ENCODE data around the gene TRIM37.

The TRIM37 gene

GRCh38 chr17:58985971-58986370 is 120.7 kb downstream of the TRIM37 start:
- ChIA-PET CTCF (no interaction called here), POLR2A (no interaction called here)
- no peak for DNase-seq (ENCODE audit: extremely low spot score)
- TF ChIP-seq, protein P1, sequence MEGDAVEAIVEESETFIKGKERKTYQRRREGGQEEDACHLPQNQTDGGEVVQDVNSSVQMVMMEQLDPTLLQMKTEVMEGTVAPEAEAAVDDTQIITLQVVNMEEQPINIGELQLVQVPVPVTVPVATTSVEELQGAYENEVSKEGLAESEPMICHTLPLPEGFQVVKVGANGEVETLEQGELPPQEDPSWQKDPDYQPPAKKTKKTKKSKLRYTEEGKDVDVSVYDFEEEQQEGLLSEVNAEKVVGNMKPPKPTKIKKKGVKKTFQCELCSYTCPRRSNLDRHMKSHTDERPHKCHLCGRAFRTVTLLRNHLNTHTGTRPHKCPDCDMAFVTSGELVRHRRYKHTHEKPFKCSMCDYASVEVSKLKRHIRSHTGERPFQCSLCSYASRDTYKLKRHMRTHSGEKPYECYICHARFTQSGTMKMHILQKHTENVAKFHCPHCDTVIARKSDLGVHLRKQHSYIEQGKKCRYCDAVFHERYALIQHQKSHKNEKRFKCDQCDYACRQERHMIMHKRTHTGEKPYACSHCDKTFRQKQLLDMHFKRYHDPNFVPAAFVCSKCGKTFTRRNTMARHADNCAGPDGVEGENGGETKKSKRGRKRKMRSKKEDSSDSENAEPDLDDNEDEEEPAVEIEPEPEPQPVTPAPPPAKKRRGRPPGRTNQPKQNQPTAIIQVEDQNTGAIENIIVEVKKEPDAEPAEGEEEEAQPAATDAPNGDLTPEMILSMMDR (IDR thresholded peaks at IDR 0.05; ENCODE audit: control extremely low read depth, extremely low read depth, low read depth, missing control alignments): no peak

DNA sequence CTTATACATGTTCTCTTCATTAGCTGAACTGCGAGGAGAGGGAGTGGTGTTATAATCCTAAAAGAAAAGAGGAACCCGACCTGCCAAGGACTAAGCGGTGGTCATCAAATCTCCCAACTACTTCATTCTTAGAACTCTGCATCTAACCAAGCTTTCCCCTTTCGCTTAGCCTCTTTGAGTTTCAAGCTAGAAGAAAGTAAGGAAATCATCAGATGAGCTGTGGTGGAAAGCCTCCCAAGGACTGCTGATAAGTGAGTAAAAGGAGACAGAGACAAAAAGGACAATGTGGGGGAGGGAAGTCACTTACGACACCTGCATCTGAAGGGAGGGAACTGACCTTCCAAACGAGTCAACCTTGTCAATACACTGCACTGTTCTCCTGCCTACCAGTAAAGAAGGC is 121.3 kb downstream of the TRIM37 start:
- POLR2A ChIA-PET: no interaction called here
- DNase-seq (ENCODE audit: extremely low spot score): no peak
- TF ChIP-seq, protein P1 (IDR thresholded peaks at IDR 0.05; ENCODE audit: control extremely low read depth, extremely low read depth, low read depth, missing control alignments): no peak
- CTCF ChIA-PET: no interaction called here

- TF ChIP-seq, protein P1 (IDR thresholded peaks at IDR 0.05; ENCODE audit: control extremely low read depth, extremely low read depth, low read depth, missing control alignments): no peak
- DNase-seq (ENCODE audit: extremely low spot score): no peak
- ChIA-PET CTCF (interaction anchor here (1.0 kb wide), 1 partner anchor 283 kb away, joined by 3 read pairs; no protein-coding TSS in a partner anchor), POLR2A (no interaction called here)
Observed at GRCh38 chr17:58982626-58983025, 124.1 kb downstream of the TRIM37 start.

DNA sequence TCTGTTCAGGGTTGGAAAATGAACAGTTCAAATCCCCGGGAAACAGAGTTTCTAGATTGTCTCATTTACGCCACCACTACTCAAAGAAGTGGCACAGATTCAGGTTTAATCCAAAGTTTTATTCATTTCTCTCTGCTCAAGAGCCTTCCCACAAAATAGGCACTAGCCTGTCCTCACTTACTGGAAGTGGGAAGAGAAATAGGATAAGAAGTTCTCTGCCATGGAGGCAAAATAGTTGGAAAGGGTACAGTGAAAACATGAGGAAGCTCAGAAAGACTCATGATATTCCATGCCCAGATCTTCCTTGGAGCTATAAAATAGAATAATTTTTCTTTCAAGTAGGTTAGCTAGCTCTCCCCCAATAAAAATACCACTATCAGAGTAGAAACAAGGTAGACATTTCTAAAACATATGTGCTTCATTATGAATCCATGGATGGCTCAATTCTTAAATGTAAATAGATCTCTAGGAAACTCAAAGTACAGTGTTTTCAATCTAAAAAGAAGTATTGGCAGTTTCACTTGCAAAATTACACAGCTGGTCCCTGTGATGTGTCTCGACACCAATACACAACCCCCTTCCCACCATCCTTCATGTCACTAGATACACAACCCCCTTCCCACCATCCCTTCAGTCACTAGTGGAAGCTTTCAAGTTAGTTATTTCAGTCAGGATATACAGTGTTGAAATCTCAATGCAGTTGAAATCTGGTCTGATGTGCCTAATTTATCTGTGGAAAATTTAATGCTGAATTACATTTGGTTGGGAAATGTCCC is 125.8 kb downstream of the TRIM37 start:
- TF ChIP-seq, protein P1 (IDR thresholded peaks at IDR 0.05; ENCODE audit: control extremely low read depth, extremely low read depth, low read depth, missing control alignments): no peak
- POLR2A ChIA-PET: interaction anchor here (0.5 kb wide), 1 partner anchor 349 kb away, joined by 5 read pairs; no protein-coding TSS in a partner anchor
- CTCF ChIA-PET: interaction anchor here (1.1 to 1.7 kb wide), 4 partner anchors 11 to 462 kb away, joined by 3 to 7 read pairs (median 4); no protein-coding TSS in a partner anchor

DNA sequence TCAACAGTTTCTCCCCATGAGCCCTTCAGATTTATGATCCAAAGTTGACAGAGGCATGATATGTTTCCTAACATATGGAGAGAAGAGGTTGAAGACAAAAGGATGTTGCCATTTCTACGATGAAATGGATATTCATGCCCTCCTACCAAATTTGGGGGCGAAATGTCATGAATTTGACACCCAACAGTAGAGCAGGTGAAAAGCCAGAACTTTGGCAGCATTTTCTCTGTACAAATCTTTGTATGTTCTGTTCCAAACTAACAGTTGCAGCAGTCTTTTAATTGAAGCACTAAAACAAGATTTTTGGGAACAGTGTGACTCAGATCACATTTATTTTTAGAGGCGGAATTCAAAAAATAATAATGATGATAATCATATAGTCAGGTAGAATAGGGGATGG is 130.1 kb downstream of the TRIM37 start:
- CTCF ChIA-PET: interaction anchor here (1.5 kb wide), 1 partner anchor 389 kb away, joined by 3 read pairs; no protein-coding TSS in a partner anchor
- DNase-seq (ENCODE audit: extremely low spot score): no peak
- POLR2A ChIA-PET: no interaction called here
- TF ChIP-seq, protein P1 (IDR thresholded peaks at IDR 0.05; ENCODE audit: control extremely low read depth, extremely low read depth, low read depth, missing control alignments): no peak

More for the DNA sequence above, 125.8 kb downstream of the TRIM37 start:
- DNase-seq (ENCODE audit: extremely low spot score): no peak

DNA sequence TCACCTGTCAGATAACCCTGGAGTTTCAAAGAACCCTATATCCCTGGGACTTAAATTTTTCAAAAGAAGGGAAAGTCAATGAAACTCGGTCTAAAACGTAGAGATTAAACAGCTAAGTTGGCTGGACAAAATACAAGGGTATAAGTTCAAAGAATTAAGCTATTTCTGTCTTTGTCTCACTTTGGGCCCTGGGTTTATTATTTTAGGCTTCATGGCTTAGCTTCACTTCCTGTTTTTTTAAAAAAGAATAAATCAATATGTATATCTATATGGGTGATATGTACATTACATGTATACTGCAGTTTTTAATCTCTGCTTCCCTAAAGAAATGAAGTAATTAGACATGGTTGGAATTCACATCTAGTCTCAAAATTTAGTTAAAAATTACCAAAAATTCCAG is 132.3 kb downstream of the TRIM37 start:
- ChIA-PET POLR2A (no interaction called here), CTCF (interaction anchor here (1.0 to 1.6 kb wide), 2 partner anchors 15 to 386 kb away, joined by 3 to 4 read pairs; no protein-coding TSS in a partner anchor)
- DNase-seq (ENCODE audit: extremely low spot score): no peak
- TF ChIP-seq, protein P1 (IDR thresholded peaks at IDR 0.05; ENCODE audit: control extremely low read depth, extremely low read depth, low read depth, missing control alignments): no peak

All from GM10248 (cell line).